IPS-20b (cell line): ENCODE results near the gene KDM5A.

Experiments
- H3K27ac ChIP-seq: one replicate; pipeline ENCODE4 v1.5.1; 2013; ENCODE audit warnings: low read length
- H3K27me3 ChIP-seq: 2 replicates; pipeline ENCODE4 v1.6.1; 2013; ENCODE audit warnings: mild to moderate bottlenecking, low read length, inconsistent platforms; ENCODE audit not compliant: insufficient read depth
- H3K36me3 ChIP-seq: 2 replicates; pipeline ENCODE4 v1.6.1; 2013; ENCODE audit warnings: low read depth, mild to moderate bottlenecking, inconsistent platforms, low read length, moderate library complexity; ENCODE audit not compliant: insufficient read depth
- H3K4me1 ChIP-seq: 2 replicates; pipeline ENCODE4 v1.6.1; 2013; ENCODE audit warnings: mild to moderate bottlenecking, control low read depth, inconsistent platforms, low read length, moderate library complexity; ENCODE audit not compliant: insufficient read depth
- H3K4me3 ChIP-seq: 2 replicates; pipeline ENCODE4 v1.5.1; 2013; ENCODE audit warnings: mild to moderate bottlenecking, low read length, inconsistent platforms
- H3K9ac ChIP-seq: 2 replicates; pipeline ENCODE4 v1.6.1; 2013; ENCODE audit warnings: low read depth, mild to moderate bottlenecking, inconsistent platforms, low read length, moderate library complexity
- H3K9me3 ChIP-seq: 2 replicates; pipeline ENCODE4 v1.6.1; 2013; ENCODE audit warnings: mild to moderate bottlenecking, low read depth, low read length, inconsistent platforms; ENCODE audit not compliant: insufficient read depth

Gene KDM5A

DNA sequence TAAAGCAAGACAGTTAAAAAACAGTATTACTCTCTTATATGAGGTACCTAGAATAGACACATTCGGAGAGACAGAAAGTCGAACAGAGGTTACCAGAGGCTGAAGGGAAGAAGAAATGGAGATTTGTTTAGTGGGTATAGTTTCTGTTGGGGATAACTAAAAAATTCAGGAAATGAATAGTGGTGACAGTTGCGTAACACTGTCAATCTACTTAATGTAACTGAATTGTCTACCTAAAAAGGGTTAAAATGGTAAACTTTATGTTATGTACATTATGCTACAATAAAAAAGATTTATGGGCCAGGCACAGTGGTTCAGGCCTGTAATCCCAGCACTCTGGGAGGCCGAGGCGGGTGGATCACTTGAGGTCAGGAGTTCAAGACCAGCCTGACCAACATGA is 95.9 kb downstream of the KDM5A start:
- Histone ChIP-seq H3K27ac (no peak overlapping the region), H3K9me3 (no peaks in the 10 kb centered on the region), H3K4me1 (no peaks in the 10 kb centered on the region), H3K27me3 (no peaks in the 10 kb centered on the region), H3K4me3 (no peak overlapping the region), H3K9ac (no peak overlapping the region), H3K36me3 (peaks cover 69% of the 10 kb centered on the region)

DNA sequence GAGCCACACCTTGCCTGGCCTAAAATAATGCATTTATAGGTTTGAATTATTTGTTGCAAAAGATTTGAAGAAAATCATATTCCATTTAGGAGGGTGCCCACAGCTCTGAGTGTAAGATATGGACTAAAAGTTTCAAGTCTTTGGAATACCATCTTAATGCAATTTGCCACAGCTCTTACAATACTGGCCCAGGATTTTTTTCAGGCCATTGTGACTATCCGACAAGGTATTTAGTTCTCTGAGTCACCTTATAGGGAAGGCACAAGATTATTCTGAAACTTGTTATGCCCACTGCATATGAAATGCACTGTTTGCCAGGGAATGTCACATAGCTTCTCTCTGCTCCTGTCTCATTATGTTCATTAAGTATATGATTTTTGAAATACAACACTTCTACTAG is 96.9 kb downstream of the KDM5A start:
- Histone ChIP-seq H3K27ac (no peak overlapping the region), H3K36me3 (peaks cover 64% of the 10 kb centered on the region), H3K9ac (no peak overlapping the region), H3K27me3 (no peaks in the 10 kb centered on the region), H3K9me3 (no peaks in the 10 kb centered on the region), H3K4me3 (no peak overlapping the region), H3K4me1 (no peaks in the 10 kb centered on the region)

DNA sequence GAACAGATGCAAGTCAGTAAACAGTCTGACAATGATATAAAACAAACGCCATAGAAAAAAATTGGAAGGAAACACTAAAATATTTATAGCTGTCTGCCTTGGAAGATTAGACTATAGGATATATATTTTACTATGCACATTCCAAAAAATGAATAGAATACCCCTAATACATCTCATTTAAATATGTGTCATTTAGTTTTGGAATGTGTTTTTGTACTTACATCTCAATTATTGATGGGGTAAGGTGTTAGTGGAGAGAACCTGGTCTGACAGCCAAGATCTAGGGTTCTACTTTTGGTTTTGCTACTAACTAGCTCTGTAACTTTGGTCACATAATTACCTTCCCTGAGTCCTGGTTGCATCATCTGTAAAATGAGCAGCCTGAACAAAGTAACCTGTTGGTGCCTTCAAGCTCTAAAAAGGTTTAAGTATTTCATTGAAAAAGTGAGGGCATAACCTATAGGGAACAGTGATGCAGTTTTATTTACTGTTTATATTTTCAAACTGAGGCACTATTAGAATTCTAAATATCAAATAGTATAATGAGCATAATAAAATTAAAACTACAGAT is 97.9 kb downstream of the KDM5A start:
- no peak overlapping the region for H3K4me3 ChIP-seq
- no peak overlapping the region for H3K9ac ChIP-seq
- H3K27me3 ChIP-seq, result no peaks in the 10 kb centered on the region
- no peak overlapping the region for H3K27ac ChIP-seq
- no peaks in the 10 kb centered on the region for H3K9me3 ChIP-seq
- H3K4me1 ChIP-seq, result no peaks in the 10 kb centered on the region
- peaks cover 54% of the 10 kb centered on the region for H3K36me3 ChIP-seq

DNA sequence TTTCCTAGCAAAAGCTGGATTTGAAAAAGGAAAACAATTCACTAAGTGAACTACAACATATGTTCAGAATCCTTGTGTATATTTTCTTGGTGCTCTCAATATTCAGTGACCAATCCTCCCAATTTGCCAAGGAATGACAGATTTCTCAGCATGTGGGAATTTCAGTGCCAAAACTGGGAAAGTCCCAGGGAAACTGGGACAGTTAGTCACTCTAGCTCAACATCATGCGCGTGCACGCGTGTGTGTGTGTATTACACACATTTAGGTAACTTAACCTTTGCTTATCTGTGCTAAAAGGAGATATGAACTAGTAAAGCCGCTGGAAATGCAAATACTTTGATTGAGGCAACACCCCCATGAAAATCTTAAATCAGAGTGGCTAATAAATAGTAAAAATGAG is 100.4 kb downstream of the KDM5A start:
- Histone ChIP-seq H3K27me3 (no peaks in the 10 kb centered on the region), H3K9me3 (no peaks in the 10 kb centered on the region), H3K27ac (no peak overlapping the region), H3K36me3 (peaks cover 47% of the 10 kb centered on the region), H3K4me3 (no peak overlapping the region), H3K9ac (no peak overlapping the region), H3K4me1 (no peaks in the 10 kb centered on the region)

DNA sequence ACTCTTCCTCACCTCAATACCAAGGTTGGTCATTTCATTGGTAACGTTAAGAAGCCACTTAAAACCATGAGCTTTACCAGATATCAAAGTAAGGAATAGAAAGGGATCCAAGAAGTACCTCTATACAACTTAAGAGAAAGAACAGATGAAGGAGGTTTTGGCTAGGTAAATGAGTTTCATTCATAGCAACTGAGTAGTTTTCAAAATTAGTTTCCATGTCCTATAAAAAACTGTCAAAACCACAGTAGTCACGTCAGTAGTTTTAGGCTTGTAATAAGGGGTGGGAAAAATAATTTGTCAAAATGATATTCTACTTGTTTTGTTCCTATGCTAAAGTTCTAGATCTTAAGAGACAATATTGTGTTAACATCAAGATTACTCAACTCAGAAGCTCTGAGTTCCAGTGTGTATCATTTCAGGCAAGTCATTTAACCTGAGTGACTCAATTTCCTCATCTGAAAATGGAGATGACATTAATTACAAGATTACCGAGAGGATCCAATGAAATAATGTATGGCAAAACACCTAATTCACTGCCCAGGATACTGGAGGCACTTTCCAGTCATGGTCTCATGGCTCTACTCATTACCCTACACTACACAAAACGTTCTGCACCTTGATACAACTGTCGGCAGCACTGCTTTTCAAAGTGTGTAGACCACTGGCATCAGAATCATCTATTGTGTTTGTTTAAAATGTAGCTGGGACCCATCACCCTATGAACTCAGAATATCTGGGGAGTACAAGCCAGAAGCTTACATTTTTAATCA is 102.4 kb downstream of the KDM5A start:
- Histone ChIP-seq H3K27me3 (no peaks in the 10 kb centered on the region), H3K27ac (no peak overlapping the region), H3K4me3 (no peak overlapping the region), H3K9ac (no peak overlapping the region), H3K9me3 (no peaks in the 10 kb centered on the region), H3K4me1 (no peaks in the 10 kb centered on the region), H3K36me3 (peaks cover 33% of the 10 kb centered on the region)

DNA sequence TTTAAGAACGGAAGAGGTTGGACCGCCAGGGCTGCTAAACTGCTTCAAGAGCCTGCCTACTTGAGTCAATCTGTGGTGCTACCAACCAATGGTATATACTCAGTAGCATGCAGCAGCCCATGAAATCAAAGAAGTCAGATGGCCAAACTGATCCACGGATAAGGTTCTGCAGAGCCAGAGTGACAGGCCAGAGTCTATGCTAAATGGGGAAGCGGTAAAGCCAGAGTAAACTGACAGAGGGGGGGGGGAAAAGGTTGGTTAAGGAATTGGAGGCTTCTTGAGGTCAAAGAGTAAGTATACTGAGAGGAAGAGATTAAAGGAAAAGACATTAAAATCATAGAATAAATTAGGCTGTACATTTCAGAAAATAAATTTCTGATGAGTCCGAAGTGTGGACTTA is 111.1 kb downstream of the KDM5A start:
- no peaks in the 10 kb centered on the region for H3K9me3 ChIP-seq
- no peak overlapping the region for H3K27ac ChIP-seq
- H3K9ac ChIP-seq, result no peak overlapping the region
- no peaks in the 10 kb centered on the region; the same call in 1 of the 2 replicates for H3K36me3 ChIP-seq
- no peak overlapping the region for H3K4me3 ChIP-seq
- H3K4me1 ChIP-seq, result no peaks in the 10 kb centered on the region
- no peaks in the 10 kb centered on the region for H3K27me3 ChIP-seq

DNA sequence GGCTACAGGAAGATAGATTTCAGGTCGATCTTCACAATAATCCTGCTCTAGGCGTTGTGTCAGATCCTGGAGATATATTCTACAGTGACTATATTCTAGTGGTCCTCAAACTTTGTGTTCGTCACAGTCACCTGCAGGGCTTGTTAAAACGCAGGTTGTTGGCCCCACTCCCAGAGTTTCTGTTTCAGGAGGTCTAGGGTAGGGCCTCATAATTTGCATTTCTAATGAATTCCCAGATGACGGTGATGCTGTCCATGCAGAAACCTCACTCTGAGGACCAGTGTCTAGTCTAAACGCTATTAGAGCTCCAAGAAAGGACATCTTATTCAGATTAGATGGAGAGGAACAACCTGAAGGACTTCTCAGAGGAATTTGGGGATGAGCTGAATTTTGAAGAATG is 113.3 kb downstream of the KDM5A start:
- Histone ChIP-seq H3K27me3 (no peaks in the 10 kb centered on the region), H3K36me3 (no peaks in the 10 kb centered on the region), H3K9me3 (no peaks in the 10 kb centered on the region), H3K4me1 (no peaks in the 10 kb centered on the region), H3K4me3 (no peak overlapping the region), H3K27ac (no peak overlapping the region), H3K9ac (no peak overlapping the region)

DNA sequence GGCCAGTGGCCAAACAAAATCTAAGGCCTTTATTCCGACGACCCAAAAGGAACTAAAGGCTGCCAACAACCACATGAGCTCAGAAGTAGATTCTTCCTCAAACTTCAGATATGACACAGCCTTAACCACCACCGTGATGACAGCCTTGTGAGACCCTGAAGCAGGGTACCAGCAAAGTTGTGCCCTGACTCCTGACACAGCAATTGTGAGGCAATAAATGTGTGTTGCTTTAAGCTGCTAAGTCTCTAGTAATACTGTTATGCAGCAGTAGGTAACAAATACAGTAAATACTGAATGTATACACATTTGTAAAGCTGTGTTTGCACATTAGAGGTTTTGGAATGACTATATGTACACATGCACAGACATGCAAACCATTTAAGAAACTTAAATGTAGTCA is 115.7 kb downstream of the KDM5A start:
- no peaks in the 10 kb centered on the region for H3K27me3 ChIP-seq
- no peaks in the 10 kb centered on the region for H3K36me3 ChIP-seq
- no peaks in the 10 kb centered on the region for H3K9me3 ChIP-seq
- H3K4me3 ChIP-seq, result no peak overlapping the region
- no peak overlapping the region for H3K27ac ChIP-seq
- H3K9ac ChIP-seq, result no peak overlapping the region
- no peaks in the 10 kb centered on the region for H3K4me1 ChIP-seq

DNA sequence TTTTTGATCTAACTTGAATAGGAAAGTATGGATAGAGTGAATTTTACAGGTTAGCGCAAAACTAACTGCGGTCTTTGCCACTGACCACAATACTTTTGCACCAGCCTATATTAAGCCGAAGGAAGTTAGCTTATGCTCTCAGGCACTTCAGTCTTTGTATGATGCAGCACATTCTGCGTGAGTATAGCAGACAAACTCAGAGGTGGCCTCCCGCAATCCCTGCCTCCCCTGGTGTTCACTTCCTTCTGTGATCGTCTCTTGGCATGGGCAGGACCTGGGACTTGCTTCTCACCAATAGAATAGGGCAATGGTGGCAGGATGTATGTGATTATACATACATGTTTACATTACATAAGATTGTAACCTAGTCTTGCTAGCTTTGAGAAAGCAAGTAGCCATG is 116.2 kb downstream of the KDM5A start:
- Histone ChIP-seq H3K9ac (no peak overlapping the region), H3K4me3 (no peak overlapping the region), H3K27ac (no peak overlapping the region), H3K9me3 (no peaks in the 10 kb centered on the region), H3K27me3 (no peaks in the 10 kb centered on the region), H3K4me1 (no peaks in the 10 kb centered on the region), H3K36me3 (no peaks in the 10 kb centered on the region)

DNA sequence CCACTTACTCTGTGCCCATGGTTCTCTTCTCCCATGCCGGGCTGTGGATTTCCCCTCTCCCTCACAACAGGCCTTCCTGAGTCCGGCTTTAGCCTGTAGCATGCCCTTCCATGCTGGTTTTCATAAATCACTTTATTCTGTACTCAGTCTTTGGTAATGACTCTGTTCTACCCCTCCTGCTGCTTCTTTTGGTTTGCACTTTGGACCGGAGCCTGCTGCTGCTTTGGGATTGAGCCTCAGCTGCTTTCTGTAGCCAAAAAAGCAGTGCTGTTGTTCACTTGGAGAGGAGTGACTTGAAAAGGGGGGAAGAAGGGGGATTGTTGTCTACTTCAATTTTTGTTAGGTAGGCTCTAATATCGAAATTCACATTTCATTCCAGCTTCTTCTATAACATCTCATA is 118.0 kb downstream of the KDM5A start:
- no peak overlapping the region for H3K4me3 ChIP-seq
- no peaks in the 10 kb centered on the region for H3K27me3 ChIP-seq
- no peaks in the 10 kb centered on the region for H3K4me1 ChIP-seq
- no peaks in the 10 kb centered on the region for H3K9me3 ChIP-seq
- no peak overlapping the region for H3K9ac ChIP-seq
- H3K36me3 ChIP-seq, result no peaks in the 10 kb centered on the region
- no peak overlapping the region for H3K27ac ChIP-seq

DNA sequence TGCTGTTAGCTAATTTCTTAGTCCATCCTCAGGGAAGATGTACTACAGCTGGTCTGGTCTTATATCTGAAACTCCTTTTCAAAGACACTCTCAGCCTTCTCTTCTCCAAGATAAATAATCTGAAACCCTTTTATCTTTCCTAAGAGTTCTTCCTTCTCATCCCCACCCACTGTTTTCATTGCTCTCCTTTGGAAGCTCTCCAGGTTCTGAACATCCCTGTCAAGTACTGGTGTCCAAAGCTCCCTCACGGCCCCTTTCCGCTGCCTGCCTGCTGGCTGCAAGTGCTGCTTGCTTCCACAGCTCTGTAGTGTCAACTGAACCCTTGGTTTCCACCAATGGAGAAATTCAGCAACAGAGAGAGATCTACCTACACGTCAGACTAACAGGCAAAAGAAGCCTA is 119.9 kb downstream of the KDM5A start:
- Histone ChIP-seq H3K9me3 (no peaks in the 10 kb centered on the region), H3K4me1 (no peaks in the 10 kb centered on the region), H3K9ac (no peak overlapping the region), H3K4me3 (no peak overlapping the region), H3K27ac (no peak overlapping the region), H3K36me3 (no peaks in the 10 kb centered on the region), H3K27me3 (no peaks in the 10 kb centered on the region)

DNA sequence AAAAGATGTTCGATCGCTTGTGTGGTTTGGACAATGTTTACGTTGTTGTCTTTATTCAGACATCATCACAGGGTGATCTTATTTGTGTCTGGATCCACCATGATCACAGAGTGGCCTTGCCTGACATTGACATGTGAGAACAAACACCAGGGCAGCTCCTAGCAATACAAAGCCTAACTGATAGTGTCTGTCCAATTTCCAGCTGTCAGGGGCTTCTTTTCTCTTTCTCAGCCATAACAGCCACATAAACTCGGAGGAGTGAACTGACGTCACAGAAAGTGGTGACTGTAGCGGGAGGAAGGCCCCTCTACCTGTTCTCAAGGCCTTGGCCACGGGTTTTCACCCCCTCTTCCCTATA is 120.7 kb downstream of the KDM5A start:
- Histone ChIP-seq H3K36me3 (no peaks in the 10 kb centered on the region), H3K4me1 (no peaks in the 10 kb centered on the region), H3K27ac (no peak overlapping the region), H3K9ac (no peak overlapping the region), H3K4me3 (no peak overlapping the region), H3K27me3 (no peaks in the 10 kb centered on the region), H3K9me3 (no peaks in the 10 kb centered on the region)
